Activated CD8-positive, alpha-beta memory T cell treated with anti-CD3 and anti-CD28 coated beads for 48 hours (primary cell): ENCODE data around the gene GSTA1.
"Not testable (repeated sequence)": the region's sequence is repeated elsewhere in the genome, so short reads cannot be mapped to it uniquely, and the experiment has no call there.

Experiments
- DNase-seq, 3 experiments: peaks; one replicate each; pipeline ENCODE4 v3.0.0-alpha.2; 2020; ENCODE audit warnings: low read depth in 2 of 3, low spot score in 2 of 3

Gene GSTA1

DNA sequence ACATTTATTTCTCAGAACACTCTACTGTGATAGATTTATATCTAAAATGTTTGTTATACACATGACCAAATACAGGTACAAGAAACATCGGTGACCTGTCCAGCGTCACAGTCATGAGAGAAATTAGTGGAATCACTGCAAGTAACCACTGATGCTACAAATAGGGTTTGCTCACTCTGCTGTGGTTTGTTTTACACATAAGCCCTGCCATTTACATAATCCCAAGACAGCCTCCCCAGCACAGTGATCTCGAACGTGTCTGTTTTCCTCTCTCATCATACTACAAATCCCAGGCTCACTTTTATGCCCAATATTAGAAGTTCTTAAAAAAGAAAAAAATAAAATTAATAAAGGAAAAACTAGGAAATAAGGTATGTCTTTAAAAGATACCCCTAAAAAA is 6.2 kb upstream of the GSTA1 start:
- DNase-seq = not testable (repeated sequence)

DNA sequence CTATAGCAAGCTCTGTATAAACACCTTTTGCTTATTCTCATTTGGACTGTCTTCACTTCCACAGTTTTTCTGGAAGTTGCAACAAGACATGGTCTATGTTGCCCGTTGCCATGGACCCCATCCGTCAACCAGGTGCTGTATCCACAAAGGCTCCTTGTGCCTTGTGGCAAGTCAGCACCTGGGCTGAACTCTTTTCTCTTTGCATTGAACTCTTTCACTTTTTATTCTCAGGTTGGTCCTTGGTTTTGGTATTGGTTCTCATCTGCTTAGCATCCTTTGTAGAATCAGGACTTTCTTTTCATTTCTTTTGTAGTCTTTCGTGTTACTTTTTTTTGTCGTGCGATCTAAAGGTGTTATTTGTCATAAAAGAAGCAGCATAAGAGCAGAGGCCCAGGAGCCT is 5.0 kb upstream of the GSTA1 start:
- DNase-seq = no peak

- no peak for DNase-seq
Observed at GRCh38 chr6:52802806-52803205, 810 bp downstream of the GSTA1 start.

DNA sequence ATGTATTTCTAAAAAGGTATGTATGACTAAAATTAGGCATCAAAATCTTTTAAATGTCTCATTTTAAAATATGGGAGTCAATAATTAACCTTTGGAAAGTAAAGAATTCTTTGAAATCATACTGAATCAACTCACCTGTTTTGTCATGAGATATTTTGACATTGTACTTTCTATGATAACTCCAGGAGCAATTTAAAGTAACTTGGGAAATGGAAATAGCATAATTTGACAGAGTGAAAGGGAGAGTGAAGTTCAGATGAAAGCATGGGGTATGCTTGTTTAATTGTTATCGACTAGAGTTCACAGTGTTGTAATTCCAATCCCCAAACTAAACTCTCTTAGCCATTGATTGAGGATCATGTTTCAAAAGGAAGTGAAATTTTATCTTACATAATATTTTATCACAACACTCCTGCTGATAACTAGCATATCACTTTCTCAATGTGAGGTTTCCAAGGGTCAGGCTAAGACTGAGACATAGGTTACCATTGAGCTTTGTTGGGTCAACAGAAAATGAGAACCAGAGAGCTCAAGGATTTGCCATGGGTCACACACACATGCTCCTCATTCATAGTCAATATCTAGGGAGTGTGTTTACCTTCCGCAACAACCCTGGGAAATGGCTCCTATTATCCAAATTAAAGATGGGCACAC is 2.3 kb downstream of the GSTA1 start:
- DNase-seq = no peak

- not testable (repeated sequence) for DNase-seq
Observed at GRCh38 chr6:52799272-52799671, 4.3 kb downstream of the GSTA1 start.

DNA sequence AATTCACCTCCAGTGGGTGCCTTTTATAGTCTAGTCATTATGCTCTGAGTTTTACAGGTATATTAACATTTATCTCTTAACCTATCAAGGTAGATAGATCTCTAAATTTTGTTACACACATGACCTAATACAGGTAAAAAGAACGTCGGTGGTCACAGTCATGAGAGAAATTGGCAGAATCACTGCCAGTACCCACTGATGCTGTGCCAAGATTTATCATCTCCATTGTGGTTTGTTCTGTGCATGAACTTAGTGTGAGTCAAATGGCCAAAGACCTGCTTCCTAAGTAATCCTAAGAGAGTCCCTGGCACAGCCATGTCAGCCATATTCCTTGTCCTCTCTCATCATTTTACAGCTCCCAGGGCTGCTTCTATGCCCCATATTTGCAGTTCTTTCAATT is 9.2 kb downstream of the GSTA1 start:
- not testable (repeated sequence) for DNase-seq

DNA sequence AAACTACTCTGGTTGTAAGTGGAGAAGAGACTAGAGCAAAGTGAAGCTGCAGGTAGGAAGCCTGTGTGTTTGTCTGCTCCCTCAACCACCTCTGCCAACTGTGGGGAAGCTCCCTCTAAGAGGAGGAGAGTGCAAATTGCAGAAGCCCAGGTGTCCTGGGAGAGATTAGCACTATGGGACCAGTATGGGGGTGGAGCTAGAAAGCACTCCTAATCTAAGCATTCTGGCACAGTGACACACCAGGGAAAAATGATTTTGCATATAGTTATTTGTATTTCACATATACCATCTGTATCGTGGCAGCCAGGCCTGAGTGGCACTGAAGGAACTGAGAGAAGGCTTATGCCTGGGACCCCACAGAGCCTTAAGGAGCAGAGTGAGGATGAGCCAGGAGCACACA is 12.8 kb downstream of the GSTA1 start:
- DNase-seq = no peak

- DNase-seq = not testable (repeated sequence)
Observed at GRCh38 chr6:52789658-52790057, 14.0 kb downstream of the GSTA1 start.

DNA sequence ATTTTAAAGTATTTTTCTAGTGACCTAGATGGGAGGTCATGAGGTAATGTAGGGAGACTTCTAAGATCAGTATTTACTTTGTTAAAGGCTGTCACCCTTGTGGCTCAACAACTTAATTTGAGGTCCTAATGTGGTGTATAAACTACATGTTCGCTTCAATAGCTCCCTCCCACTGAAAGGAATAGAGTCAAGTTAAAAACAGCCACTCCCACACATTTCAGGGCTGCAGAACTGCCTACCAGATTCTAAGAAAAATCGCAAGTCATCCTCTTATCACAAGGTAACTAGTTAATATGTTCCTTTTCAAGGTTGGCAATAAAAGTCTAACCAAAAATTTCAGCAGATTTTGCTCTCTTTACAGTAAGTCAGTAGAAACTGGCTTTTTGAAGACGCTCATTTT is 15.1 kb downstream of the GSTA1 start:
- DNase-seq = no peak

- no peak for DNase-seq
Observed at GRCh38 chr6:52787917-52788316, 15.7 kb downstream of the GSTA1 start.

GRCh38 chr6:52786249-52786956 is 17.2 kb downstream of the GSTA1 start:
- no peak for DNase-seq

DNA sequence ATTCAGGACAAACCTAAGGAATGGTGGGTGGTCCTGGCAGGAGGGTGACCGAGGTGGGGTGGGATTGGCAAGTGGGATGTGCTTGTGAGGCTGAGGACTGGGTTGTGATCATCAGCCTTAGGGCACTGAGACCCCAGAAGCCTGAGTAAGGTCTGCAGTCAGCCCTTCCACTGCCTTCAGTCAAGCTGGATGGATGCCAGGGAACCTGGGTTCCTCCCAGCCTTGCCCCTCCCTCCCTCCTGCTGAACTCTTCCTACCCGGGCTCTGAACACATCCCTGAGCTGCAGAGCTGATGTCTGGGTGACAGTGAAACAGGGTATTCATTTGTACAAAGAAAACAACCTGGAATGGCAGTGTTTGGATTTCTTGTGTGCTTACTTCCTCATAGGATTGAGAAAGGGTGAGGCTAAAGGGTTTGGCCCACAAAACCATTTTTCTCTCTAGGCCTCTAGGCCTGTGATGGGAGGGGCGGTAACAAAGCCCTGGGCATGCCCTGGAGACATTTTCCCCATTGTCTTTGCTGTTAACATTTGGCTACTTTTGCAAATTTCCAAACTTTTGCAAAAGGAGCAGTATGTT is 20.8 kb downstream of the GSTA1 start:
- not testable (repeated sequence) for DNase-seq

DNA sequence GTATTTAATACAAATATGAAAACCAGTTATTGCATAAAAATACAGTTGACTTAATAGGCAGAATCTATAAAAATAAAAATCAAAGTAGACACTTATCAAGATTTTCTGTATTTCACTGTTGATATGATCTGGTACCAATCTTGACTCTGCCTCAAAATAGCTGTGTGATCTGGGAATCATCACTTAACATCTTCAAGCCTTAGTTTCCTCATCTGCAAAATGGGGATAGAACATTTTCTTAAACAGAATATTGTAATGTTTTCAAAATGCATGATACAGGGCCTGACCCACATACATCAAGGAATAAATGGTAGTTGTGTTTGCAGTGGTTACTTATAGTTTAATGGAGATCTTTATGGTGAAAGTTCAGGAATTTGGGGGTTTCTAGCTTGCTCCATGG is 21.4 kb downstream of the GSTA1 start:
- not testable (repeated sequence) for DNase-seq

- DNase-seq = no peak
Observed at GRCh38 chr6:52779237-52779636, 24.4 kb downstream of the GSTA1 start.

DNA sequence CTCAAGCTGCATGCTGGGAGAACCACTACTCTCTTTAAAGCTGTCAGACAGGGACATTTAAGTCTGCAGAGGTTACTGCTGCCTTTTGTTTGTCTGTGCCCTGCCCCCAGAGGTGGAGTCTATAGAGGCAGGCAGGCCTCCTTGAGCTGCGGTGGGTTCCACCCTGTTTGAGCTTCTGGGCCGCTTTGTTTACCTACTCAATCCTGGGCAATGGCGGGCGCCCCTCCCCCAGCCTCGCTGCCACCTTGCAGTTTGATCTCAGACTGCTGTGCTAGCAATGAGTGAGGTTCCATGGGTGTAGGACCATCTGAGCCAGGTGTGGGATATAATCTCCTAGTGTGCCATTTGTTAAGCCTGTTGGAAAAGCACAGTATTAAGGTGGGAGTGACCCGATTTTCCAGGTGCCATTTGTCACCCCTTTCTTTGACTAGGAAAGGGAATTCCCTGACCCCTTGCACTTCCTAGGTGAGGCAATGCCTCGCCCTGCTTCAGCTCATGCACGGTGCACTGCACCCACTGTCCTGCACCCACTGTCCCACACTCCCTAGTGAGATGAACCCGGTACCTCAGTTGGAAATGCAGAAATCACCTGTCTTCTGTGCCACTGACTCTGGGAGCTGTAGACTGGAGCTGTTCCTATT is 26.8 kb downstream of the GSTA1 start:
- not testable (repeated sequence) for DNase-seq

DNA sequence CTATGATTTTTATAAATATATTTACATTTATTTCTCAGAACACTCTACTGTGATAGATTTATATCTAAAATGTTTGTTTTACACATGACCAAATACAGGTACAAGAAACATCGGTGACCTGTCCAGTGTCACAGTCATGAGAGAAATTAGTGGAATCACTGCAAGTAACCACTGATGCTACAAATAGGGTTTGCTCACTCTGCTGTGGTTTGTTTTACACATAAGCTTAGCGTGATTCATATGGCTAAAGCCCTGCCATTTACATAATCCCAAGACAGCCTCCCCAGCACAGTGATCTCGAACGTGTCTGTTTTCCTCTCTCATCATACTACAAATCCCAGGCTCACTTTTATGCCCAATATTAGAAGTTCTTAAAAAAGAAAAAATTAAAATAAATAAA is 34.2 kb downstream of the GSTA1 start:
- not testable (repeated sequence) for DNase-seq

GRCh38 chr6:52767658-52768057 is 36.0 kb downstream of the GSTA1 start:
- not testable (repeated sequence) for DNase-seq

GRCh38 chr6:52763322-52763916 is 40.2 kb downstream of the GSTA1 start, which contains the start of gene GSTA2:
TSS of gene GSTA2 (minus strand) at chr6:52763475. CDS start at chr6:52757947, 5,528 bp downstream.
- DNase-seq = not testable (repeated sequence)

GRCh38 chr6:52761673-52762491 is 41.7 kb downstream of the GSTA1 start:
- DNase-seq = not testable (repeated sequence)

GRCh38 chr6:52760105-52760765 is 43.4 kb downstream of the GSTA1 start:
- no peak for DNase-seq
